Measurements from ENCODE around the gene LSM14B.

Gene LSM14B

GRCh38 chr20:62160876-62161275, 38.6 kb downstream of the LSM14B start:
- no peak for DNase-seq (ENCODE audit: extremely low read depth in 1 of 2, low read depth in 1 of 2)

- DNase-seq (ENCODE audit: extremely low read depth in 1 of 2, low read depth in 1 of 2): no peak
Observed at GRCh38 chr20:62161347-62161746, 39.1 kb downstream of the LSM14B start.

- DNase-seq (ENCODE audit: extremely low read depth in 1 of 2, low read depth in 1 of 2): no peak
Observed at GRCh38 chr20:62162765-62163484, 40.6 kb downstream of the LSM14B start.

GRCh38 chr20:62163485-62163865, 41.2 kb downstream of the LSM14B start:
- DNase-seq (ENCODE audit: extremely low read depth in 1 of 2, low read depth in 1 of 2): no peak

- no peak for DNase-seq (ENCODE audit: extremely low read depth in 1 of 2, low read depth in 1 of 2)
Observed at GRCh38 chr20:62163986-62164762, 41.9 kb downstream of the LSM14B start.

GRCh38 chr20:62164879-62165761, 42.8 kb downstream of the LSM14B start:
- no peak for DNase-seq (ENCODE audit: extremely low read depth in 1 of 2, low read depth in 1 of 2)

- no peak for DNase-seq (ENCODE audit: extremely low read depth in 1 of 2, low read depth in 1 of 2)
Observed at GRCh38 chr20:62165762-62166399, 43.6 kb downstream of the LSM14B start.

GRCh38 chr20:62167474-62167873, 45.2 kb downstream of the LSM14B start:
- no peak for DNase-seq (ENCODE audit: extremely low read depth in 1 of 2, low read depth in 1 of 2)

GRCh38 chr20:62168061-62168460, 45.8 kb downstream of the LSM14B start:
- no peak for DNase-seq (ENCODE audit: extremely low read depth in 1 of 2, low read depth in 1 of 2)

- DNase-seq (ENCODE audit: extremely low read depth in 1 of 2, low read depth in 1 of 2): no peak
Observed at GRCh38 chr20:62168890-62169435, 46.7 kb downstream of the LSM14B start.

GRCh38 chr20:62170536-62170935, 48.3 kb downstream of the LSM14B start:
- no peak for DNase-seq (ENCODE audit: extremely low read depth in 1 of 2, low read depth in 1 of 2)

- DNase-seq (ENCODE audit: extremely low read depth in 1 of 2, low read depth in 1 of 2): no peak
Observed at GRCh38 chr20:62171245-62171644, 49.0 kb downstream of the LSM14B start.

- DNase-seq (ENCODE audit: extremely low read depth in 1 of 2, low read depth in 1 of 2): no peak
Observed at GRCh38 chr20:62172666-62173065, 50.4 kb downstream of the LSM14B start.

- no peak for DNase-seq (ENCODE audit: extremely low read depth in 1 of 2, low read depth in 1 of 2)
Observed at GRCh38 chr20:62174021-62174804, 51.9 kb downstream of the LSM14B start.

- no peak for DNase-seq (ENCODE audit: extremely low read depth in 1 of 2, low read depth in 1 of 2)
Observed at GRCh38 chr20:62174870-62175624, 52.8 kb downstream of the LSM14B start.

GRCh38 chr20:62175711-62176110, 53.4 kb downstream of the LSM14B start:
- DNase-seq (ENCODE audit: extremely low read depth in 1 of 2, low read depth in 1 of 2): no peak

GRCh38 chr20:62176866-62177265, 54.6 kb downstream of the LSM14B start:
- no peak for DNase-seq (ENCODE audit: extremely low read depth in 1 of 2, low read depth in 1 of 2)

- no peak for DNase-seq (ENCODE audit: extremely low read depth in 1 of 2, low read depth in 1 of 2)
Observed at GRCh38 chr20:62177307-62177706, 55.0 kb downstream of the LSM14B start.

Data from stimulated activated CD8-positive, alpha-beta memory T cell treated with anti-CD3 and anti-CD28 coated beads, Interleukin-7, amount 100 ng/mL, for 48 hours (primary cell).